DOHH2 (cell line): Measurements from ENCODE around the gene SCYGR5.

Source experiments
- H3F3A ChIP-seq: fragments of 200-600 bp; sonication (generic), shearing (Covaris generic); 2 replicates; pipeline ENCODE4 v1.6.0; 2016; ENCODE audit warnings: antibody characterized with exemption, mild to moderate bottlenecking; ENCODE audit not compliant: control insufficient read depth, insufficient read depth
- H3K27ac ChIP-seq: fragments of 200-600 bp; sonication (generic); 2 replicates; pipeline ENCODE4 v1.5.1; 2014; ENCODE audit warnings: low read depth, mild to moderate bottlenecking, low read length, moderate library complexity
- H3K27me3 ChIP-seq: fragments of 200-600 bp; sonication (generic); 2 replicates; pipeline ENCODE4 v1.6.1; 2014; ENCODE audit warnings: mild to moderate bottlenecking, low read length, mixed read lengths; ENCODE audit not compliant: control insufficient read depth
- H3K36me3 ChIP-seq: fragments of 200-600 bp; sonication (generic); 2 replicates; pipeline ENCODE4 v1.6.1; 2014; ENCODE audit warnings: mild to moderate bottlenecking, low read length, moderate library complexity, mixed read lengths; ENCODE audit not compliant: control insufficient read depth
- H3K4me1 ChIP-seq: fragments of 200-600 bp; sonication (generic); 2 replicates; pipeline ENCODE4 v1.6.1; 2014; ENCODE audit warnings: mild to moderate bottlenecking, low read length, mixed read lengths; ENCODE audit not compliant: control insufficient read depth
- H3K4me2 ChIP-seq: fragments of 200-600 bp; sonication (generic); 2 replicates; pipeline ENCODE4 v1.6.0; 2014; ENCODE audit warnings: mild to moderate bottlenecking, low read length, moderate library complexity
- H3K4me3 ChIP-seq: fragments of 200-600 bp; sonication (generic); 2 replicates; pipeline ENCODE4 v1.5.1; 2014; ENCODE audit warnings: mild to moderate bottlenecking, low read length, mixed read lengths
- H3K79me2 ChIP-seq: fragments of 200-600 bp; sonication (generic); 2 replicates; pipeline ENCODE4 v1.6.1; 2014; ENCODE audit warnings: mild to moderate bottlenecking, low read length, mixed read lengths; ENCODE audit not compliant: control insufficient read depth
- H3K9me2 ChIP-seq: fragments of 200-600 bp; sonication (generic); replicated peaks from 2 replicates; pipeline ENCODE4 v1.6.1; 2014; ENCODE audit warnings: mild to moderate bottlenecking, low read length, mixed read lengths; ENCODE audit not compliant: control insufficient read depth
- H3K9me3 ChIP-seq: fragments of 200-600 bp; sonication (generic); 2 replicates; pipeline ENCODE4 v1.6.1; 2014; ENCODE audit warnings: antibody characterized with exemption, low read length, mixed read lengths; ENCODE audit not compliant: control insufficient read depth, insufficient read depth
- H4K20me1 ChIP-seq: fragments of 200-600 bp; sonication (generic); 2 replicates; pipeline ENCODE4 v1.6.0; 2014; ENCODE audit warnings: low read depth, mild to moderate bottlenecking, antibody characterized with exemption, low read length, moderate library complexity; ENCODE audit not compliant: control insufficient read depth, insufficient read depth
- CTCF ChIP-seq: fragments of 200-600 bp; sonication (generic); IDR thresholded peaks from one replicate; pipeline ENCODE4 v1.5.1; 2014; ENCODE audit warnings: antibody characterized with exemption, mild to moderate bottlenecking, low read depth, low read length; ENCODE audit not compliant: poor library complexity, severe bottlenecking
- EZH2phosphoT487 ChIP-seq: fragments of 200-600 bp; sonication (generic); IDR thresholded peaks from 2 replicates; pipeline ENCODE4 v1.6.1; 2017; ENCODE audit warnings: borderline replicate concordance, mild to moderate bottlenecking, antibody characterized with exemption, low read length, moderate library complexity, mixed read lengths

SCYGR5 gene

GRCh38 chr2:227713291-227713690 lies 46.7 kb downstream of the SCYGR5 start:
- Histone ChIP-seq H4K20me1 (no peaks in the 10 kb centered on the region), H3K4me2 (no peak overlapping the region), H3K27ac (no peak overlapping the region), H3K4me3 (no peak overlapping the region), H3F3A (no peaks in the 10 kb centered on the region), H3K79me2 (no peaks in the 10 kb centered on the region), H3K36me3 (no peaks in the 10 kb centered on the region), H3K9me3 (no peaks in the 10 kb centered on the region), H3K9me2 (no peaks in the 10 kb centered on the region), H3K27me3 (no peaks in the 10 kb centered on the region), H3K4me1 (no peaks in the 10 kb centered on the region)
- TF ChIP-seq EZH2phosphoT487 (no peak), CTCF (no peak)

- TF ChIP-seq EZH2phosphoT487: no peak
- TF ChIP-seq CTCF: no peak
- Histone ChIP-seq H3F3A (no peaks in the 10 kb centered on the region), H3K4me2 (no peak overlapping the region), H3K79me2 (no peaks in the 10 kb centered on the region), H3K27me3 (no peaks in the 10 kb centered on the region), H3K9me2 (no peaks in the 10 kb centered on the region), H3K9me3 (no peaks in the 10 kb centered on the region), H3K4me1 (no peaks in the 10 kb centered on the region), H3K4me3 (no peak overlapping the region), H3K36me3 (no peaks in the 10 kb centered on the region), H3K27ac (no peak overlapping the region), H4K20me1 (no peaks in the 10 kb centered on the region)
Observed at GRCh38 chr2:227716501-227716900, 49.9 kb downstream of the SCYGR5 start.
